Measurements from ENCODE around the gene PCYOX1L. TPM values are rescaled to one million over a fixed set of nuclear protein-coding genes. Genes with fewer than 3 reads are reported as not detected.

The PCYOX1L gene
- total RNA-seq, 4 donors from 2014 or later, result 0.75 to 5.4 (median 2.8) TPM

DNA sequence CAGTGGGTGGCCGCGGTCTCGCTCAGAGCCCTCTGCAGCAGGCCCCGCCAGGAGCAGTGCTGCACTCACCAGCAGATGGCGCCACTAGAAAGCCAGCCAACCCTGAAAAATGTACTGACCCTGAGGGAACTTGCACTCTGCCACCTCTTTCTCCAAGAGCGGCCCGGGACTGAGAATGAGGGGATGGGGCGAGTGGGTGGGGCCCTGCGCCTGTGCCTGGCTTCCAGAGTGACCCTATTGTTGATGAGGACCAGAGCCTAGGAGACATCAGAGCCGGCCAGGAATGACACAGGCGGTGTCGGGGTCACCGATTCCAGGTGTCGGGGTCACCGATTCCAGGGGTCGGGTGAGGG, 24.1 kb downstream of the PCYOX1L start:
- Histone ChIP-seq H3K27me3 (no peaks in the 10 kb centered on the region), H3K4me1 (peaks cover 4 to 44% (median 22%) of the 10 kb centered on the region in 4 donors), H3K4me3 (peak overlapping the region in 2 of 4 donors; percentile 8 to 27), H3K36me3 (no peaks in the 10 kb centered on the region), H3K9me3 (no peaks in the 10 kb centered on the region), H3K27ac (peak overlapping the region; percentile 87 to 91 (median 88))
- in situ Hi-C loops (cut with MboI; ENCODE audit: low pct_ligation_motif_present in 1 of 4, low pct_unique_long_range_greater_than_20kb in 1 of 4, low sequenced_read_pairs in 3 of 4) (loop anchor here in 1 of 4 donors (10.0 kb wide), 1 partner anchor 53 kb away; no protein-coding TSS in a partner anchor), intact Hi-C loops (cut with DNase I; ENCODE audit: low total_unique reads) (loop anchor here (2.0 to 5.0 kb wide), 2 partner anchors 31 to 50 kb away; no protein-coding TSS in a partner anchor)
- WGBS, 2 donors (ENCODE audit: low coverage in 1 of 2), result 34% methylated on average over 16 of the region's 16 CpGs; no CpG with 5 or more reads in 1 of the 2 donors
- TF ChIP-seq, protein P1, sequence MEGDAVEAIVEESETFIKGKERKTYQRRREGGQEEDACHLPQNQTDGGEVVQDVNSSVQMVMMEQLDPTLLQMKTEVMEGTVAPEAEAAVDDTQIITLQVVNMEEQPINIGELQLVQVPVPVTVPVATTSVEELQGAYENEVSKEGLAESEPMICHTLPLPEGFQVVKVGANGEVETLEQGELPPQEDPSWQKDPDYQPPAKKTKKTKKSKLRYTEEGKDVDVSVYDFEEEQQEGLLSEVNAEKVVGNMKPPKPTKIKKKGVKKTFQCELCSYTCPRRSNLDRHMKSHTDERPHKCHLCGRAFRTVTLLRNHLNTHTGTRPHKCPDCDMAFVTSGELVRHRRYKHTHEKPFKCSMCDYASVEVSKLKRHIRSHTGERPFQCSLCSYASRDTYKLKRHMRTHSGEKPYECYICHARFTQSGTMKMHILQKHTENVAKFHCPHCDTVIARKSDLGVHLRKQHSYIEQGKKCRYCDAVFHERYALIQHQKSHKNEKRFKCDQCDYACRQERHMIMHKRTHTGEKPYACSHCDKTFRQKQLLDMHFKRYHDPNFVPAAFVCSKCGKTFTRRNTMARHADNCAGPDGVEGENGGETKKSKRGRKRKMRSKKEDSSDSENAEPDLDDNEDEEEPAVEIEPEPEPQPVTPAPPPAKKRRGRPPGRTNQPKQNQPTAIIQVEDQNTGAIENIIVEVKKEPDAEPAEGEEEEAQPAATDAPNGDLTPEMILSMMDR (IDR thresholded peaks at IDR 0.05), result peak; percentile 90 to 96 (median 94)
- TF ChIP-seq POLR2AphosphoS5 (IDR thresholded peaks at IDR 0.05) (peak in 2 of 3 donors; percentile 16 to 58), EP300 (IDR thresholded peaks at IDR 0.05; ENCODE audit: low read depth) (no peak), POLR2A (IDR thresholded peaks at IDR 0.05) (no peak)
- DNase-seq, result peak; percentile 83

DNA sequence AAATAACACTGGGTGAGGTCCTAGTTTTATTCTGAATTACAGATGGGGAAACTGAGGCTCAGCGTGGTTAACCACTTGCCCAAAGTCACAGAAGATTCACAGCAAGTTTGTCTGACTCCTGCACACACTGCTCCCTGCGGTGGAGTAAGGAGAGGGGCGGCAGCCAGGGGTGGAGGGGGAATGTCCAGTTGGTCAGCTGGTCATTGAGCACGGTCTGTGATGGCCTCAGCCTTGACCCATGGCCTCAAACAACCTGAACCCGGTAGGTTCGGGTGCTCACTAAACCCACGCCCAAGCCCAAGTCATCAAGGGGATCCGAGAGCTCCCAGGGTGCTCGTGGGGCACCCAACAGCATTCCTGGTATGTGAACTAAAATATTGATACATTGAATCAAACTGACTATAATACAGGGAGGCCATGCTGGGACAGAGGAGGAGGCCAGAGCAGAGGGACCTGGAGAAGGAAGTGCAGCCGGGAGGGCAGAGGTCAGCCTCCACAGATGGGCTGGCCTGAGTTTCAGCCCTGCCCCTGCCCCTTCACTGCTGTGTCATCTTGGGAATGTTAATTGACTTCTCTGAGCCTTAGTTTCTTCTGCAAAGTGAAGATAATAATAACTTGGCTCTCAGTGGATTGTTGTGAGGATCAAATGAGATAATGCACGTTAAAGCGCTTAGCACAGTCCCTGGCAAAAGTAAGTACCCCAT, 24.8 kb downstream of the PCYOX1L start:
- WGBS, 2 donors (ENCODE audit: low coverage in 1 of 2), result 64 to 83% methylated on average over 2 to 12 of the region's 12 CpGs
- H3K4me1 ChIP-seq, result peaks cover 4 to 48% (median 24%) of the 10 kb centered on the region in 4 donors
- DNase-seq, result no peak
- H3K27me3 ChIP-seq, result no peaks in the 10 kb centered on the region
- TF ChIP-seq POLR2AphosphoS5 (IDR thresholded peaks at IDR 0.05) (peak in 1 of 3 donors; percentile 7), POLR2A (IDR thresholded peaks at IDR 0.05) (no peak)
- no peaks in the 10 kb centered on the region for H3K36me3 ChIP-seq
- peak overlapping the region in 2 of 4 donors; percentile 6 to 13 for H3K4me3 ChIP-seq
- in situ Hi-C loops (cut with MboI; ENCODE audit: low pct_ligation_motif_present in 1 of 4, low pct_unique_long_range_greater_than_20kb in 1 of 4, low sequenced_read_pairs in 3 of 4), result loop anchor here in 1 of 4 donors (10.0 kb wide), 1 partner anchor 52 kb away; no protein-coding TSS in a partner anchor
- no peaks in the 10 kb centered on the region for H3K9me3 ChIP-seq
- peak overlapping the region; percentile 87 to 91 (median 88) for H3K27ac ChIP-seq
- intact Hi-C loops (cut with DNase I; ENCODE audit: low total_unique reads), result loop anchor here (2.0 to 5.0 kb wide), 2 partner anchors 30 to 50 kb away; no protein-coding TSS in a partner anchor

DNA sequence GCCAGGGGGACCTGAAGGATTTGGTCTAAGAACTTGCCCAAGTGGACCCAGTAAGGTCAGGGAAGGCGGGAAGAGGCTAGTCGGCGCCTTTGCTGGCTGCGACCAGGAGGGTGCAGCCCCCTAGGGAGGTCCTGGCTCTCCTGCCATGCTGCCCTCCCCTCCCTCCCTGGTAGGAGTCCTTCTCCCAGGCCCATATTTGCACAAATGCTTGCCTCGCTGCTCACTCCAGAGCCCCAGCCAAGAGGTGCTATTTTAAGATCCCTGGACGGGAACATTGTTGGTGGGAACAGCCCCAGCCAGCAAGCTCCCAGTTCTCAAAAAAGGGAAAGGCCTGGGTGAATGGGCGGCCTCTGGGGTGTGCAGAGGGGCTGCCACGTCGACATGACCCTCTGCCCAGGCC, 25.6 kb downstream of the PCYOX1L start:
- Histone ChIP-seq H3K4me3 (no peak overlapping the region), H3K4me1 (peaks cover 9 to 54% (median 24%) of the 10 kb centered on the region in 4 donors), H3K27ac (peak overlapping the region; percentile 87 to 91 (median 88)), H3K36me3 (no peaks in the 10 kb centered on the region), H3K9me3 (no peaks in the 10 kb centered on the region), H3K27me3 (no peaks in the 10 kb centered on the region)
- in situ Hi-C loops (cut with MboI; ENCODE audit: low pct_ligation_motif_present in 1 of 4, low pct_unique_long_range_greater_than_20kb in 1 of 4, low sequenced_read_pairs in 3 of 4) (loop anchor here in 1 of 4 donors (10.0 kb wide), 1 partner anchor 51 kb away; no protein-coding TSS in a partner anchor), intact Hi-C loops (cut with DNase I; ENCODE audit: low total_unique reads) (loop anchor here (2.0 to 5.0 kb wide), 2 partner anchors 29 to 49 kb away; no protein-coding TSS in a partner anchor)
- TF ChIP-seq EP300 (IDR thresholded peaks at IDR 0.05; ENCODE audit: low read depth) (peak; percentile 40), POLR2AphosphoS5 (IDR thresholded peaks at IDR 0.05) (peak; percentile 39 to 73 (median 56)), POLR2A (IDR thresholded peaks at IDR 0.05) (no peak)
- TF ChIP-seq, protein P1 (IDR thresholded peaks at IDR 0.05), result no peak
- WGBS, 2 donors (ENCODE audit: low coverage in 1 of 2), result 36 to 65% methylated on average over 4 to 9 of the region's 9 CpGs
- DNase-seq, result peak; percentile 48

DNA sequence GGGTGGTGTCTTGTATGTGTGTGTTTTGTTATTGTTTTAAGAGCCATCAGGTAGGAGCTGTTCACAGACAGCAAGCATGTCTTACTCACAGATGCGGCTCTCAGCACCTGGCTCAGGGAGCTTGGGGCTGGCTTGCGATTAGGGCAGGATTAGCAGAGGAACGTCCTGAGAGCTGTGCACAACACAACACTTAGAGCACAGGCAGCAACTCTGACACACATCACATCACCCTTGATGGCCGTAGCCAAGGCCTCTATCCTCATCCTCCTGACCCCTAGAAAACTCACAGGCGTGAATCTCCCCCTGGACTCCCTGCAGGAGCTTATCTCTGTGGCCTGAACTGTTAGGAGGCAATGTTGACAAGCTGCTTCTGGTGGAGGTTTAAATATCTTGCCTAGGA, 28.3 kb downstream of the PCYOX1L start:
- intact Hi-C loops (cut with DNase I; ENCODE audit: low total_unique reads) (no loop called here), in situ Hi-C loops (cut with MboI; ENCODE audit: low pct_ligation_motif_present in 1 of 4, low pct_unique_long_range_greater_than_20kb in 1 of 4, low sequenced_read_pairs in 3 of 4) (loop anchor here in 1 of 4 donors (10.0 kb wide), 1 partner anchor 49 kb away; no protein-coding TSS in a partner anchor)
- no peak overlapping the region for H3K4me3 ChIP-seq
- H3K9me3 ChIP-seq, result no peaks in the 10 kb centered on the region
- H3K36me3 ChIP-seq, result no peaks in the 10 kb centered on the region
- peak; percentile 8 for TF ChIP-seq POLR2A (IDR thresholded peaks at IDR 0.05)
- peak in 1 of 3 donors; percentile 31 for TF ChIP-seq POLR2AphosphoS5 (IDR thresholded peaks at IDR 0.05)
- TF ChIP-seq EP300 (IDR thresholded peaks at IDR 0.05; ENCODE audit: low read depth), result no peak
- H3K27ac ChIP-seq, result peak overlapping the region; percentile 87 to 91 (median 88)
- peaks cover 11 to 58% (median 23%) of the 10 kb centered on the region in 4 donors for H3K4me1 ChIP-seq
- no peak for DNase-seq
- 57% methylated on average over 5 of the region's 5 CpGs; no CpG with 5 or more reads in 1 of the 2 donors for WGBS, 2 donors (ENCODE audit: low coverage in 1 of 2)
- H3K27me3 ChIP-seq, result no peaks in the 10 kb centered on the region

All from transverse colon (tissue), 4 donors.